Endodermal cell (in vitro differentiated cells): ENCODE results near the gene ITIH5. TPM values are rescaled to one million over a fixed set of nuclear protein-coding genes. Genes with fewer than 3 reads are reported as not detected.
A peak's percentile ranks its signal among the peaks of the same experiment; 100 is the strongest.

Source experiments
- DNase-seq: peaks from one replicate; pipeline ENCODE4 v3.0.0-alpha.2; 2017
- H3K27ac ChIP-seq: 2 replicates; pipeline ENCODE4 v1.5.1; 2013; ENCODE audit warnings: mild to moderate bottlenecking, low read depth, low read length, moderate library complexity
- H3K27me3 ChIP-seq: 2 replicates; pipeline ENCODE4 v1.6.1; 2013; ENCODE audit warnings: mild to moderate bottlenecking, low read length, moderate library complexity; ENCODE audit not compliant: insufficient read depth, control insufficient read depth, poor library complexity, severe bottlenecking
- H3K36me3 ChIP-seq: 2 replicates; pipeline ENCODE4 v1.7.0; 2013; ENCODE audit warnings: mild to moderate bottlenecking, low read length, moderate library complexity; ENCODE audit not compliant: control insufficient read depth, insufficient read depth
- H3K4me1 ChIP-seq: one replicate; pipeline ENCODE4 v1.7.0; 2013; ENCODE audit warnings: low read length; ENCODE audit not compliant: control insufficient read depth, insufficient read depth
- H3K4me3 ChIP-seq: 2 replicates; pipeline ENCODE4 v1.5.1; 2013; ENCODE audit warnings: mild to moderate bottlenecking, low read length, moderate library complexity
- H3K9ac ChIP-seq: 2 replicates; pipeline ENCODE4 v1.6.1; 2013; ENCODE audit warnings: mild to moderate bottlenecking, low read length, moderate library complexity; ENCODE audit not compliant: poor library complexity, severe bottlenecking; ENCODE audit errors: extremely low read depth
- H3K9me3 ChIP-seq: 2 replicates; pipeline ENCODE4 v1.6.1; 2013; ENCODE audit warnings: mild to moderate bottlenecking, low read length, moderate library complexity; ENCODE audit not compliant: control insufficient read depth
- H3K27ac Mint-ChIP-seq: 2 replicates; pipeline ENCODE4 v1.8.0; 2020; ENCODE audit warnings: mixed read lengths
- H3K27me3 Mint-ChIP-seq: 2 replicates; pipeline ENCODE4 v1.8.0; 2021; ENCODE audit warnings: mild to moderate bottlenecking, mixed read lengths; ENCODE audit not compliant: insufficient read depth
- H3K36me3 Mint-ChIP-seq: 2 replicates; pipeline ENCODE4 v1.8.0; 2020; ENCODE audit warnings: low read depth, mixed read lengths
- H3K4me1 Mint-ChIP-seq: 2 replicates; pipeline ENCODE4 v1.8.0; 2020; ENCODE audit warnings: mixed read lengths
- H3K4me3 Mint-ChIP-seq: 2 replicates; pipeline ENCODE4 v1.8.0; 2020; ENCODE audit warnings: mild to moderate bottlenecking, moderate library complexity, mixed read lengths
- H3K9me3 Mint-ChIP-seq: 2 replicates; pipeline ENCODE4 v1.8.0; 2020; ENCODE audit warnings: mild to moderate bottlenecking, mixed read lengths
- CTCF ChIP-seq: fragments of 200-600 bp; sonication (generic); conservative IDR thresholded peaks from 2 replicates; pipeline ENCODE4 v1.5.0; 2021; ENCODE audit warnings: antibody characterized with exemption, mild to moderate bottlenecking
- WGBS, 2 experiments: methylation state at CpG; one replicate each; pipeline versions ENCODE4 v1.1.5 to v1.1.7; 2013; ENCODE audit warnings: missing lambda C conversion rate in 2 of 2, mixed read lengths in 1 of 2; ENCODE audit not compliant: insufficient coverage in 1 of 2, insufficient read length in 1 of 2; 5-methylcytosine and 5-hydroxymethylcytosine counted together
- total RNA-seq, 2 donors: library from RNA; stranded (reverse); fragmentation: NEBNext Ultra II Directional in 1 of 2; extraction: Animal tissue kit (Norgen Biotek cat#: 25700) in 1 of 2; gene quantifications; 2 replicates in 1 of 2; 3 replicates in 1 of 2; pipeline ENCODE4 v1.2.1, GENCODE V29; 2021

Gene ITIH5
- total RNA-seq, 2 donors from 2014 or later: 2.9 to 5.3 TPM

DNA sequence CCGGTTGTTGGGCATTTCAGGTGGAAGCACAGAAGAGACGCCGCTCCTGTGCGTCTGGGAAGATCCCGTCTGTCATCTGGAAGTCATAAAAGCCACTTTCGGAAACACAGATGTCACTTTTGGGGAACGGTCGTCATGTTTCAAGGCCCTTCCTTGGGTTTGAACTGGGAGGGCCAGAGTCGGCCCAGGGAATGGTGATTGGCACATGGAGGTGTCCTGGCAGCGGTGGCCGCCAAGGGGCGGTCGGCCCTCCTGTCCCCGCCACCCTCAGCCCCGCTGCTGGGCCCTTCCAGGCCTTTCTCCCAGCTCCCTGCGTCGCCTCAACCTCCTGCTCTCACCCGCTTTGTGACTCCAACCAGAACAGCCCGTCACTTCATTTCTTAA lies 140.8 kb downstream of the ITIH5 start:
- peak; percentile 57 for DNase-seq
- no peaks in the 10 kb centered on the region for H3K9me3 ChIP-seq
- no peaks in the 10 kb centered on the region for H3K9me3 Mint-ChIP-seq
- TF ChIP-seq CTCF: no peak
- no peak overlapping the region for H3K4me3 Mint-ChIP-seq
- H3K36me3 Mint-ChIP-seq: no peaks in the 10 kb centered on the region
- H3K4me3 ChIP-seq: no peak overlapping the region
- 92 to 95% methylated on average over 11 to 19 of the region's 19 CpGs for WGBS, 2 experiments
- peaks cover 19% of the 10 kb centered on the region for H3K27me3 ChIP-seq
- H3K27ac Mint-ChIP-seq: no peak overlapping the region
- peaks cover 4% of the 10 kb centered on the region for H3K4me1 Mint-ChIP-seq
- no peak overlapping the region for H3K9ac ChIP-seq
- H3K4me1 ChIP-seq: no peaks in the 10 kb centered on the region
- peaks cover 22% of the 10 kb centered on the region for H3K27me3 Mint-ChIP-seq
- H3K36me3 ChIP-seq: no peaks in the 10 kb centered on the region
- no peak overlapping the region for H3K27ac ChIP-seq

- Mint-ChIP-seq H3K27ac (no peak overlapping the region), H3K4me1 (peaks cover 7% of the 10 kb centered on the region), H3K36me3 (no peaks in the 10 kb centered on the region), H3K27me3 (peaks cover 19% of the 10 kb centered on the region), H3K9me3 (no peaks in the 10 kb centered on the region), H3K4me3 (no peak overlapping the region)
- 53 to 79% methylated on average over 11 to 16 of the region's 16 CpGs for WGBS, 2 experiments
- no peaks in the 10 kb centered on the region for H3K4me1 ChIP-seq
- H3K27me3 ChIP-seq: peaks cover 19% of the 10 kb centered on the region
- DNase-seq: peak; percentile 87
- H3K9me3 ChIP-seq: no peaks in the 10 kb centered on the region
- no peak overlapping the region for H3K4me3 ChIP-seq
- TF ChIP-seq CTCF: peak; percentile 92
- H3K27ac ChIP-seq: no peak overlapping the region
- no peaks in the 10 kb centered on the region for H3K36me3 ChIP-seq
- no peak overlapping the region for H3K9ac ChIP-seq
Measured at GRCh38 chr10:7525314-7526016, 141.3 kb downstream of the ITIH5 start.

GRCh38 chr10:7523656-7524055 lies 143.1 kb downstream of the ITIH5 start:
- H3K4me1 ChIP-seq: no peaks in the 10 kb centered on the region
- peaks cover 19% of the 10 kb centered on the region for H3K27me3 ChIP-seq
- no peaks in the 10 kb centered on the region for H3K9me3 ChIP-seq
- no peak overlapping the region for H3K4me3 ChIP-seq
- H3K4me1 Mint-ChIP-seq: peaks cover 8% of the 10 kb centered on the region
- WGBS, 2 experiments: 94 to 97% methylated on average over 3 to 4 of the region's 4 CpGs
- no peaks in the 10 kb centered on the region for H3K36me3 Mint-ChIP-seq
- H3K4me3 Mint-ChIP-seq: no peak overlapping the region
- no peak for TF ChIP-seq CTCF
- H3K9ac ChIP-seq: no peak overlapping the region
- H3K27me3 Mint-ChIP-seq: peaks cover 17% of the 10 kb centered on the region
- H3K9me3 Mint-ChIP-seq: no peaks in the 10 kb centered on the region
- H3K36me3 ChIP-seq: no peaks in the 10 kb centered on the region
- no peak overlapping the region for H3K27ac ChIP-seq
- DNase-seq: peak; percentile 28
- no peak overlapping the region for H3K27ac Mint-ChIP-seq
